ENCODE data around the gene SOHLH2. TPM values are rescaled to one million over a fixed set of nuclear protein-coding genes. Genes with fewer than 3 reads are reported as not detected.

SOHLH2 gene
- total and polyA plus RNA-seq, 2 of the 4 experiments (the other 2 are of a cell fraction) = 0.17 to 0.18 TPM

- Histone ChIP-seq H2AFZ (replicated peaks; ENCODE audit: low read length, poor library complexity) (no peak overlapping the region), H4K91ac (ENCODE audit: insufficient read depth, low read depth, low read length) (no peak overlapping the region), H3K4me3 (ENCODE audit: insufficient read depth, low read depth, low read length) (no peak overlapping the region), H3K4ac (ENCODE audit: low read depth, low read length) (no peak overlapping the region), H3K36me3 (ENCODE audit: control insufficient read depth, insufficient read depth, low read length) (no peaks in the 10 kb centered on the region), H3K4me1 (ENCODE audit: control insufficient read depth, insufficient read depth, low read length) (no peaks in the 10 kb centered on the region), H2BK20ac (ENCODE audit: low read depth, low read length) (no peak overlapping the region), H2AK5ac (ENCODE audit: low read depth, low read length) (no peak overlapping the region), H3K4me2 (ENCODE audit: low read depth, low read length) (no peak overlapping the region), H2AK9ac (replicated peaks; ENCODE audit: low read depth, low read length, poor library complexity) (no peak overlapping the region), H4K5ac (ENCODE audit: low read depth, low read length) (no peak overlapping the region), H2BK120ac (ENCODE audit: low read depth, low read length) (no peak overlapping the region), H3K14ac (replicated peaks; ENCODE audit: low read depth, low read length) (no peak overlapping the region), H4K20me1 (ENCODE audit: insufficient read depth, low read length) (no peaks in the 10 kb centered on the region), H3K23ac (ENCODE audit: low read depth, low read length) (no peak overlapping the region), H3K27ac (ENCODE audit: insufficient read depth, low read length) (no peak overlapping the region), H3K27me3 (ENCODE audit: control insufficient read depth, insufficient read depth, low read length) (no peaks in the 10 kb centered on the region), H4K8ac (ENCODE audit: low read depth in 2 of 2, low read length in 2 of 2) (no peak overlapping the region), H3K9me3 (ENCODE audit: control insufficient read depth, insufficient read depth, low read length) (0 out of 2 replicates have a peak, but pooled peaks cover 1% of the 10 kb centered on the region), H3K79me1 (ENCODE audit: low read depth in 1 of 2, low read length in 2 of 2) (no peaks in the 10 kb centered on the region), H3K9ac (ENCODE audit: low read depth, low read length) (no peak overlapping the region), H2BK15ac (ENCODE audit: low read depth, low read length) (no peak overlapping the region), H3K18ac (ENCODE audit: low read depth, low read length) (no peak overlapping the region), H3K56ac (ENCODE audit: extremely low read depth, insufficient read depth, low read length) (no peak overlapping the region), H3K9me1 (ENCODE audit: insufficient read depth, low read length) (no peaks in the 10 kb centered on the region), H2BK5ac (ENCODE audit: low read depth, low read length, poor library complexity, severe bottlenecking) (no peak overlapping the region)
- no peak for DNase-seq
- intact Hi-C loops (cut with micrococcal nuclease) (no loop called here), dilution Hi-C loops (cut with HindIII; ENCODE audit: low sequenced_read_pairs, unreplicated experiment) (no loop called here), in situ Hi-C loops (cut with MboI; ENCODE audit: low sequenced_read_pairs) (no loop called here)
- no TSS peak for BruUV-seq (replicated peaks)
- ATAC-seq (ENCODE audit: low read depth) = no peak
- TF ChIP-seq MAFK (IDR thresholded peaks at IDR 0.05; ENCODE audit: low read depth, low read length) (no peak), RCOR1 (IDR thresholded peaks at IDR 0.05; ENCODE audit: insufficient replicate concordance, low read length) (no peak), MXI1 (IDR thresholded peaks at IDR 0.05; ENCODE audit: borderline replicate concordance, low read depth, low read length) (no peak), POLR2A (IDR thresholded peaks at IDR 0.05; ENCODE audit: low read depth, low read length) (no peak), NFE2L2 (IDR thresholded peaks at IDR 0.05; ENCODE audit: low read depth, low read length) (no peak), SMC3 (IDR thresholded peaks at IDR 0.05; ENCODE audit: low read depth, low read length) (no peak), CTCF (conservative IDR thresholded peaks at IDR 0.05; ENCODE audit: low read depth, low read length) (no peak), RAD21 (IDR thresholded peaks at IDR 0.05; ENCODE audit: low read length) (no peak), CEBPB (IDR thresholded peaks at IDR 0.05; ENCODE audit: low read depth, low read length) (no peak), BHLHE40 (IDR thresholded peaks at IDR 0.05; ENCODE audit: low read depth, low read length) (no peak), CHD1 (IDR thresholded peaks at IDR 0.05; ENCODE audit: low read depth, low read length) (no peak), USF2 (IDR thresholded peaks at IDR 0.05; ENCODE audit: low read depth, low read length) (no peak), MAZ (IDR thresholded peaks at IDR 0.05; ENCODE audit: borderline replicate concordance, low read depth, low read length) (no peak), ELK1 (IDR thresholded peaks at IDR 0.05; ENCODE audit: borderline replicate concordance, low read depth, low read length) (no peak)
- ChIA-PET POLR2A (ENCODE audit: unreplicated experiment) (no interaction called here), CTCF (no interaction called here)
These were observed 71.6 kb downstream of the SOHLH2 start for GRCh38 chr13:36142735-36143134.
